ENCODE results near the gene CCDC196.
"Not testable (repeated sequence)": the region's sequence is repeated elsewhere in the genome, so short reads cannot be mapped to it uniquely, and the experiment has no call there.

CCDC196 gene

DNA sequence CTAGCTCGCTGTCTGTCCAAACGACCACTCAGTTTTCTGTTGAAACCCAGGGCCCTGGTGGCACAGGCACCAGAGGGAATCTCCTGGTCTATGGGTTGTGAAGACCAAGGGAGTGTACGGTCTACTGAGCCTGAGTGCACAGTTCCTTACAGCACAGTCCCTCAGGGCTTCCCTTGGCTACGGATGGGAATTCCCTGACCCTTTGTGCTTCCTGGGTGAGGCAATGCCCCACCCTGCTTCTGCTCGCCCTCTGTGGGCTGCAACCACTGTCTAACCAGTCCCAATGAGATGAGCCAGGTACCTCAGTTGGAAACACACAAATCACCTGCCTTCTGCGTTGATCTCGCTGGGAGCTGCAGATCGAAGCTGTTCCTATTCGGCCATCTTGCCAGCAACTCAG lies 44.4 kb downstream of the CCDC196 start:
- ChIA-PET CTCF (interaction anchor here (0.9 kb wide), 1 partner anchor 13 kb away, joined by 3 read pairs; no protein-coding TSS in a partner anchor), POLR2A (no interaction called here)
- H3K4me3 ChIP-seq (ENCODE audit: low read depth, low read length) = no peak overlapping the region
- DNase-seq (ENCODE audit: low read depth, low spot score) = no peak
- no peak for TF ChIP-seq CTCF (IDR thresholded peaks at IDR 0.05; ENCODE audit: insufficient read depth, low read length, missing control alignments)

DNA sequence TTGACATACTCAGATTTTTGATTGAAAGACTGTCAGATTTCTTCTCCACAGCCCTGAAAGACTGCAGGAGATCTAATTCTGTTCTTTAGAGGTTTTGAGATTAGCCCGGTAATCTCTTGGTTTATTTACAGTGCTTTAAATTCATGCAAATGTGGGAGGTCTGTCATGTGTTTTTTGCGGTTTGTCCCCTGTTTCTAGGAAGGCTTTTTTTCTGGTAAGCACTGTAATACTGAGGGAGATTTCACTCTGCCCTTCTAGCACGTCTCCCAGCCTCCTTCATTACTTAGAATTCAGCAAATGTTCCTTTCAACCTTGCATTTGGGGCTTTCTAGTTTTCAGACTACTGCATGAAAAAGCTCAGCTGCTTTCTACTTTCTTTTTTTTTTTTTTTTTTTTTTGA lies 52.9 kb downstream of the CCDC196 start:
- H3K4me3 ChIP-seq (ENCODE audit: low read depth, low read length) = no peak overlapping the region
- CTCF ChIA-PET = no interaction called here
- no peak for TF ChIP-seq CTCF (IDR thresholded peaks at IDR 0.05; ENCODE audit: insufficient read depth, low read length, missing control alignments)
- no peak for DNase-seq (ENCODE audit: low read depth, low spot score)
- POLR2A ChIA-PET = no interaction called here

DNA sequence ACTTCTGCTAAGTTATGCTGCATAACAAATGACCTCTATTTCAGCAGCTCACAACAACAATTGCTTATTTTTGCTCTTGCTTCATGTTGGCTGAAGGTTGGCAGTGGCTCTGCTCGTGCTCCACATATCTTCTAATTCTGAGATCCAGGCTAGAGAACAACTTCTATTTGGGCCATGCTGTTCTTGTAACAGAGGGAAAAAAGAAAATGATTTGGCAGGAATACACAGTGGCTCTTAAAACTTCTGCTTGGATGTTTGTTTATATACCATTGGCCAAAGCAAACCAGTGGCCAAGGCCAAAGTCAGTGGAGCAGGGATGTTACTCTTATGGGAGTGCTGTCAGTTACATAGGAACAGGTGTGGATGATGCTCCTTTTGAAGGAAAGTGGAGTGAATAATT lies 53.9 kb downstream of the CCDC196 start:
- ChIA-PET POLR2A (no interaction called here), CTCF (no interaction called here)
- no peak overlapping the region for H3K4me3 ChIP-seq (ENCODE audit: low read depth, low read length)
- no peak for TF ChIP-seq CTCF (IDR thresholded peaks at IDR 0.05; ENCODE audit: insufficient read depth, low read length, missing control alignments)
- no peak for DNase-seq (ENCODE audit: low read depth, low spot score)

GRCh38 chr14:66541627-66542026 lies 55.5 kb downstream of the CCDC196 start:
- CTCF ChIA-PET = no interaction called here
- no peak for DNase-seq (ENCODE audit: low read depth, low spot score)
- POLR2A ChIA-PET = no interaction called here
- no peak overlapping the region for H3K4me3 ChIP-seq (ENCODE audit: low read depth, low read length)
- TF ChIP-seq CTCF (IDR thresholded peaks at IDR 0.05; ENCODE audit: insufficient read depth, low read length, missing control alignments) = no peak

DNA sequence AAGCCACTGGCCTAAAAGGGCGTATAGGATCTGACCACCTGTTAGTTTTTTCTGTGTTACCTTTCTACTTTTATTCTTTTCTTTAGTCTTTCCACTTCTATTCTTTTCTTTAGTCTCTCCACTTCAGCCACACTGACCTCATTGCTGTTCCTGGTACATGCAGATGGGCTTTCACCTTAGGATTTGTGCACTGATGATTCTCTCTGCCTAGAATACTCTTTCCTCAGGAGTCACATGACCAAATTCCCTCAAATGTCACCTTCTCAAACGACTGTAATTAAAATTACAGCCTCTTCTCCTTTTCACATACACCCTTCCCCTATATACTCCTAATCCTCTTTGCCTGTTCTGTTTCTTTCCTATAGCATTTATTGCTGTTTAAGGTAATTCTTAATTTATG lies 57.8 kb downstream of the CCDC196 start:
- no peak for DNase-seq (ENCODE audit: low read depth, low spot score)
- CTCF ChIA-PET = no interaction called here
- no peak for TF ChIP-seq CTCF (IDR thresholded peaks at IDR 0.05; ENCODE audit: insufficient read depth, low read length, missing control alignments)
- POLR2A ChIA-PET = no interaction called here
- no peak overlapping the region for H3K4me3 ChIP-seq (ENCODE audit: low read depth, low read length)

- H3K4me3 ChIP-seq (ENCODE audit: low read depth, low read length); POLR2A ChIA-PET; CTCF ChIA-PET; DNase-seq (ENCODE audit: low read depth, low spot score): not testable (repeated sequence)
Measured at GRCh38 chr14:66545191-66545590, 59.0 kb downstream of the CCDC196 start.

GRCh38 chr14:66545751-66546150 lies 59.6 kb downstream of the CCDC196 start:
- POLR2A ChIA-PET; H3K4me3 ChIP-seq (ENCODE audit: low read depth, low read length); CTCF ChIA-PET; DNase-seq (ENCODE audit: low read depth, low spot score): not testable (repeated sequence)

All from AG04449 (cell line).